ENCODE results near the gene OTOP2. TPM values are rescaled to one million over a fixed set of nuclear protein-coding genes. Genes with fewer than 3 reads are reported as not detected.
"Not testable (repeated sequence)": the region's sequence is repeated elsewhere in the genome, so short reads cannot be mapped to it uniquely, and the experiment has no call there.

OTOP2 gene
- total RNA-seq, 1 donor from 2014 or later = not detected

GRCh38 chr17:74903671-74904070 is 20.4 kb upstream of the OTOP2 start:
- DNase-seq = no peak
- peaks cover 51% of the 10 kb centered on the region for H3K27me3 ChIP-seq (ENCODE audit: low read depth)
- H3K4me1 ChIP-seq = no peaks in the 10 kb centered on the region
- no peaks in the 10 kb centered on the region for H3K36me3 ChIP-seq
- no peak overlapping the region for H3K27ac ChIP-seq (replicated peaks)
- peaks cover 3% of the 10 kb centered on the region for H3K9me3 ChIP-seq (replicated peaks)
- no peak overlapping the region for H3K4me3 ChIP-seq
- intact Hi-C loops (cut with micrococcal nuclease) = no loop called here
- TF ChIP-seq, protein P1, sequence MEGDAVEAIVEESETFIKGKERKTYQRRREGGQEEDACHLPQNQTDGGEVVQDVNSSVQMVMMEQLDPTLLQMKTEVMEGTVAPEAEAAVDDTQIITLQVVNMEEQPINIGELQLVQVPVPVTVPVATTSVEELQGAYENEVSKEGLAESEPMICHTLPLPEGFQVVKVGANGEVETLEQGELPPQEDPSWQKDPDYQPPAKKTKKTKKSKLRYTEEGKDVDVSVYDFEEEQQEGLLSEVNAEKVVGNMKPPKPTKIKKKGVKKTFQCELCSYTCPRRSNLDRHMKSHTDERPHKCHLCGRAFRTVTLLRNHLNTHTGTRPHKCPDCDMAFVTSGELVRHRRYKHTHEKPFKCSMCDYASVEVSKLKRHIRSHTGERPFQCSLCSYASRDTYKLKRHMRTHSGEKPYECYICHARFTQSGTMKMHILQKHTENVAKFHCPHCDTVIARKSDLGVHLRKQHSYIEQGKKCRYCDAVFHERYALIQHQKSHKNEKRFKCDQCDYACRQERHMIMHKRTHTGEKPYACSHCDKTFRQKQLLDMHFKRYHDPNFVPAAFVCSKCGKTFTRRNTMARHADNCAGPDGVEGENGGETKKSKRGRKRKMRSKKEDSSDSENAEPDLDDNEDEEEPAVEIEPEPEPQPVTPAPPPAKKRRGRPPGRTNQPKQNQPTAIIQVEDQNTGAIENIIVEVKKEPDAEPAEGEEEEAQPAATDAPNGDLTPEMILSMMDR (IDR thresholded peaks at IDR 0.05; ENCODE audit: borderline replicate concordance) = no peak

DNA sequence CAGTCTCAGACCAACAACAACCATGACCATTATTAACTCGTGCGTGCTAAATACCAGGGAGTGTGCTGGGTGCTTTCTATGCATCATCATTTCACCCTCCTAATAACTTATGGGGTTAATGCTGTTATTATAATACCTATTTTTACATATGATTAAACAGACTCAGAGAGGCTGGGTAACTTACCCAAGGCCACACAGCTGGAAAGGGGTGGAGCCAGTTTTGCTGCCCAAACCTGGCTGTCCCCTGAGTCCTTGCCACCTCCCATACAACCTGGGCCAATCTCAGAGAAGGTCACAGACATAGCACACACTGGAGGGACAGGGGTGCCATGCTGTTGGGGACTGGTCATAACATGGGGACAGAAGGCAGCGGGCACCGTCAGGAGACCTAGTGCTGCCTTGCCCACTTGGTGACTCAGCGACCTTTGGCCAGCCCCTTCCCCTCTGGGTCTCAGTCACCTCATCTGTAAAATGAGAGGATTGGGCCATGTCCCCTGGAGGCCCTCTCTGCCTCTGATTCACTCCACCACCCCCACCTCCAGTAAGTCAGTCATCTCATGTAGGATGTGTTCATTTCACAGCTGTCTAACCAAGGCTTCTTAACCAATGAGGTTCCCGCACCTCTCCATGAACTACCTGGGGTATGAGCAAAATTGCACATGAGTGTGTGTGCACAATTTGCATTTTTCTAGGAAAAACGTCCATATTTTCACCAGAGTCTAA is 19.2 kb upstream of the OTOP2 start:
- no peaks in the 10 kb centered on the region for H3K36me3 ChIP-seq
- no peak overlapping the region for H3K4me3 ChIP-seq
- TF ChIP-seq, protein P1 (IDR thresholded peaks at IDR 0.05; ENCODE audit: borderline replicate concordance) = no peak
- peaks cover 57% of the 10 kb centered on the region for H3K27me3 ChIP-seq (ENCODE audit: low read depth)
- peaks cover 13% of the 10 kb centered on the region for H3K9me3 ChIP-seq (replicated peaks)
- DNase-seq = no peak
- H3K27ac ChIP-seq (replicated peaks) = no peak overlapping the region
- H3K4me1 ChIP-seq = no peaks in the 10 kb centered on the region
- intact Hi-C loops (cut with micrococcal nuclease) = no loop called here

DNA sequence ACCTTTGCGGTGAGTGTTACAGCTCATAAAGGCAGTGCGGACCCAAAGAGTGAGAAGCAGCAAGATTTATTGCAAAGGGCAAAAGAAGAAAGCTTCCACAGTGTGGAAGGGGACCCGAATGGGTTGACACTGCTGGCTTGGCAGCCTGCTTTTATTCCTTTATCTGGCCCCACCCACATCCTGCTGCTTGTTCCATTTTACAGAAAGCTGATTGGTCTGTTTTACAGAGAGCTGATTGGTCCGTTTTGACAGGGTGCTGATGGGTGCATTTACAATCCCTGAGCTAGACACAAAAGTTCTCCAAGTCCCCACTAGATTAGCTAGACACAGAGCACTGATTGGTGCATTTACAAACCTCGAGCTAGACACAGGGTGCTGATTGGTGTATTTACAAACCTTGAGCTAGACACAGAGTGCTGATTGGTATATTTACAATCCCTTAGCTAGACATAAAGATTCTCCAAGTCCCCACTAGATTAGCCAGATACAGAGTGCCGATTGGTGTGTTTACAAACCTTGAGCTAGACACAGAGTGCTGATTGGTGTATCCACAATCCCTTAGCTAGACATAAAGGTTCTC is 17.8 kb upstream of the OTOP2 start:
- H3K27ac ChIP-seq (replicated peaks); H3K36me3 ChIP-seq; intact Hi-C loops (cut with micrococcal nuclease); H3K4me3 ChIP-seq; DNase-seq; H3K4me1 ChIP-seq: not testable (repeated sequence)
- H3K9me3 ChIP-seq (replicated peaks) = peaks cover 13% of the 10 kb centered on the region
- H3K27me3 ChIP-seq (ENCODE audit: low read depth) = peaks cover 57% of the 10 kb centered on the region

DNA sequence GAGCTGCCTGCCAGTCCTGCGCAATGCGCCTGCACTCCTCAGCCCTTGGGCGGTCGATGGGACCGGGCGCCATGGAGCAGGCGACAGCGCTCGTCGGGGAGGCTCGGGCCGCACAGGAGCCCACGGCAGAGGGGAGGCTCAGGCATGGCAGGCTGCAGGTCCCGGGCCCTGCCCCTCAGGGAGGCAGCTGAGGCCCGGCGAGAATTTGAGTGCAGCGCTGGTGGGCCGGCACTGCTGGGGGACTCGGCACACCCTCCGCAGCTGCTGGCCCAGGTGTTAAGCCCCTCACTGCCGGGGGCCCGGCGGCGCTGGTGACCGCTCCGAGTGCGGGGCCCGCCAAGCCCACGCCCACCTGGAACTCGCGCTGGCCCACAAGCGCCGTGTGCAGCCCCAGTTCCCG is 17.1 kb upstream of the OTOP2 start:
- H3K36me3 ChIP-seq = no peaks in the 10 kb centered on the region
- H3K27me3 ChIP-seq (ENCODE audit: low read depth) = peaks cover 57% of the 10 kb centered on the region
- no peak overlapping the region for H3K4me3 ChIP-seq
- no peak overlapping the region for H3K27ac ChIP-seq (replicated peaks)
- TF ChIP-seq, protein P1 (IDR thresholded peaks at IDR 0.05; ENCODE audit: borderline replicate concordance) = no peak
- intact Hi-C loops (cut with micrococcal nuclease) = no loop called here
- no peaks in the 10 kb centered on the region for H3K4me1 ChIP-seq
- H3K9me3 ChIP-seq (replicated peaks) = peaks cover 13% of the 10 kb centered on the region
- DNase-seq = no peak

- H3K4me1 ChIP-seq; DNase-seq; H3K4me3 ChIP-seq; H3K36me3 ChIP-seq; intact Hi-C loops (cut with micrococcal nuclease); H3K27ac ChIP-seq (replicated peaks): not testable (repeated sequence)
- Histone ChIP-seq H3K9me3 (replicated peaks) (peaks cover 13% of the 10 kb centered on the region), H3K27me3 (ENCODE audit: low read depth) (peaks cover 39% of the 10 kb centered on the region)
Measured at GRCh38 chr17:74909097-74909496, 15.0 kb upstream of the OTOP2 start.

DNA sequence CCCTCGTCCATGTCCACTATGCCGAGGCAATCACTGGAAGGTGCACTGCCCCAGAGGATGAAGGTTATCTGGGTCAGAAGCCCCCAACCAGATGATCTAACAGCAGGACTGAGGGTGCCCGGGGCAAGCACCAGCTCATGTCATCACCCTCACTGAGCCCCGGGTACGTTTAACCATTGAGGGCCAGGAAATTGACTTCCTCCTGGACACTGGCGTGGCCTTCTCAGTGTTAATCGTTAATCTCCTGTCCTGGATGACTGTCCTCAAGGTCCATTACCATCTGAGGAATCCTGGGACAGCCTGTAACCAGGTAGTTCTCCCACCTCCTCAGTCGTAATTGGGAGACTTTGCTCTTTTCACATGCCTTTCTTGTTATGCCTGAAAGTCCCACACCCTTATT is 12.7 kb upstream of the OTOP2 start:
- DNase-seq; intact Hi-C loops (cut with micrococcal nuclease); H3K4me1 ChIP-seq; H3K36me3 ChIP-seq; H3K27ac ChIP-seq (replicated peaks); H3K4me3 ChIP-seq: not testable (repeated sequence)
- peaks cover 33% of the 10 kb centered on the region for H3K27me3 ChIP-seq (ENCODE audit: low read depth)
- peaks cover 13% of the 10 kb centered on the region for H3K9me3 ChIP-seq (replicated peaks)

GRCh38 chr17:74916136-74916850 is 7.8 kb upstream of the OTOP2 start:
- H3K27ac ChIP-seq (replicated peaks) = no peak overlapping the region
- TF ChIP-seq, protein P1 (IDR thresholded peaks at IDR 0.05; ENCODE audit: borderline replicate concordance) = no peak
- intact Hi-C loops (cut with micrococcal nuclease) = no loop called here
- no peak for DNase-seq
- H3K27me3 ChIP-seq (ENCODE audit: low read depth) = peaks cover 66% of the 10 kb centered on the region
- H3K36me3 ChIP-seq = no peaks in the 10 kb centered on the region
- H3K4me3 ChIP-seq = no peak overlapping the region
- no peaks in the 10 kb centered on the region for H3K9me3 ChIP-seq (replicated peaks)
- peaks cover 2% of the 10 kb centered on the region for H3K4me1 ChIP-seq
